NCI-H1417 (cell line): ENCODE results near the gene COMMD9.

Experiments used
- DNase-seq, 3 experiments: peaks; one replicate each; lab custom pipeline; 2025; lab: John Stamatoyannopoulos, UW

COMMD9 gene

DNA sequence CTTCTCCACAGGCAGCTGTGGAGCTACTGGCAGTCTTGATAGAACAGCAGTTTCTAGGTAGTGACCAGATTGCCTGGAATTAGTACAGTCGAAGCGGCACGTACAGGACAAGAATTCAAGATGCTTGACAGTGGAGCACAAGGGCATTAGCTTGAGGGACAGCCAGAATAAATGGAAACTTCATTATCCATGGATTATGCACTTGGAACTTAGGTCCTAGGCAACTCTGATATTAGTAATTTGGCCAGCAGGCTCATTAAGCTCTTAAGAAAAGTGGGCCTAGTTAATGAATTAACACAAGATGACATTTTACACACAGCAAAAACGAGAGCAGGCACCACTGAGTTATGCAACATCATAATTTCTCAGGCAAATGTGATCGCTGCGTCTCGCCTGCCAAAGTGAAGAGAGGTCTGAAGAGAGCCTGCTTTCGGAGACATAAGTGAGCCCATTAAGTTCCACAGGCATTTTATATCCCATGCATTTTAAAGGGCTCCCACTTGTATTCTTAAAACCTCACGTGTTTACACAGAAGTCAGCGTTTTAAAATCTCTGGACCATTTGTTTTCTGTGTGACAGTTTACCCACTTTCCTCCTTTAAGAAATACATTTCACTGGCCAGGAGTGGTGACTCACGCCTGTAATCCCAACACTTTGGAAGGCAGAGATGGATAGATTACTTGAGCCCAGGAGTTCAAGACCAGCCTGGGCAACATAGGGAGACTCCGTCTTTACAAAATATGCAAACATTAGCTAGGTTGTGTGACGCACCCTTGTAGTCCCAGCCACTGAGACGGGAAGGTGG lies 66.2 kb downstream of the COMMD9 start:
- peak in 2 of 3 experiments; percentile 65 to 94 for DNase-seq
